ENCODE results near the gene JOSD1.

- no peak for TF ChIP-seq CTCF (IDR thresholded peaks at IDR 0.05; ENCODE audit: extremely low read depth in 1 of 2, insufficient read depth in 1 of 2, low read depth in 1 of 2, low read length in 2 of 2)
- TF ChIP-seq POLR2AphosphoS5 (IDR thresholded peaks at IDR 0.05; ENCODE audit: insufficient read depth, low read depth, low read length), result no peak
- no peak for TF ChIP-seq POLR2A (IDR thresholded peaks at IDR 0.05; ENCODE audit: low read depth, low read length)
- no peak for TF ChIP-seq JUN (IDR thresholded peaks at IDR 0.05; ENCODE audit: borderline replicate concordance, insufficient read depth, insufficient read length, low read depth)
- TF ChIP-seq MYC (IDR thresholded peaks at IDR 0.05; ENCODE audit: low read depth, low read length), result no peak
- TF ChIP-seq EZH2 (IDR thresholded peaks at IDR 0.05; ENCODE audit: borderline replicate concordance, low read depth, low read length, severe bottlenecking), result no peak
Measured at GRCh38 chr22:38740754-38741153, 40.0 kb upstream of the JOSD1 start.
